ENCODE data around the gene FBLN2. TPM values are rescaled to one million over a fixed set of nuclear protein-coding genes. Genes with fewer than 3 reads are reported as not detected.
A peak's percentile ranks its signal among the peaks of the same experiment; 100 is the strongest.

FBLN2 gene
- total RNA-seq, 1 experiment from 2014 or later: not detected

GRCh38 chr3:13532085-13532484 lies 16.8 kb upstream of the FBLN2 start:
- no peak for DNase-seq (ENCODE audit: low spot score)

- DNase-seq (ENCODE audit: low spot score): no peak
These were observed 16.3 kb upstream of the FBLN2 start for GRCh38 chr3:13532631-13533030.

- no peak for DNase-seq (ENCODE audit: low spot score)
These were observed 15.0 kb upstream of the FBLN2 start for GRCh38 chr3:13533885-13534301.

GRCh38 chr3:13535526-13535875 lies 13.4 kb upstream of the FBLN2 start:
- DNase-seq (ENCODE audit: low spot score): no peak

- DNase-seq (ENCODE audit: low spot score): no peak
These were observed 13.0 kb upstream of the FBLN2 start for GRCh38 chr3:13535905-13536304.

GRCh38 chr3:13536432-13536831 lies 12.5 kb upstream of the FBLN2 start:
- no peak for DNase-seq (ENCODE audit: low spot score)

GRCh38 chr3:13536832-13537231 lies 12.1 kb upstream of the FBLN2 start:
- no peak for DNase-seq (ENCODE audit: low spot score)

- no peak for DNase-seq (ENCODE audit: low spot score)
These were observed 11.5 kb upstream of the FBLN2 start for GRCh38 chr3:13537244-13537908.

- peak; percentile 83 for DNase-seq (ENCODE audit: low spot score)
These were observed 11.0 kb upstream of the FBLN2 start for GRCh38 chr3:13537909-13538296.

- no peak for DNase-seq (ENCODE audit: low spot score)
These were observed 10.2 kb upstream of the FBLN2 start for GRCh38 chr3:13538520-13539291.

GRCh38 chr3:13539292-13539638 lies 9.7 kb upstream of the FBLN2 start:
- DNase-seq (ENCODE audit: low spot score): no peak

GRCh38 chr3:13539671-13540070 lies 9.3 kb upstream of the FBLN2 start:
- no peak for DNase-seq (ENCODE audit: low spot score)

- DNase-seq (ENCODE audit: low spot score): no peak
These were observed 8.5 kb upstream of the FBLN2 start for GRCh38 chr3:13540297-13540995.

GRCh38 chr3:13541691-13542090 lies 7.2 kb upstream of the FBLN2 start:
- no peak for DNase-seq (ENCODE audit: low spot score)

GRCh38 chr3:13542142-13542541 lies 6.8 kb upstream of the FBLN2 start:
- no peak for DNase-seq (ENCODE audit: low spot score)

GRCh38 chr3:13543253-13543652 lies 5.7 kb upstream of the FBLN2 start:
- DNase-seq (ENCODE audit: low spot score): peak; percentile 72

GRCh38 chr3:13544293-13544831 lies 4.6 kb upstream of the FBLN2 start:
- DNase-seq (ENCODE audit: low spot score): peak; percentile 70

- DNase-seq (ENCODE audit: low spot score): no peak
These were observed 3.8 kb upstream of the FBLN2 start for GRCh38 chr3:13544951-13545651.

GRCh38 chr3:13545952-13546454 lies 2.9 kb upstream of the FBLN2 start:
- no peak for DNase-seq (ENCODE audit: low spot score)

GRCh38 chr3:13546667-13547171 lies 2.2 kb upstream of the FBLN2 start:
- DNase-seq (ENCODE audit: low spot score): no peak

GRCh38 chr3:13547591-13548371 lies 1.1 kb upstream of the FBLN2 start:
- DNase-seq (ENCODE audit: low spot score): no peak

Data from H4 (cell line).